C4-2B (cell line): ENCODE measurements around the gene ALG12.
A peak's percentile ranks its signal among the peaks of the same experiment; 100 is the strongest.

ENCODE experiments used
- H3K27ac ChIP-seq: fragments of 450-650 bp; 2 replicates; pipeline ENCODE4 v1.5.1; 2017
- ZFX ChIP-seq: fragments of 450-650 bp; IDR thresholded peaks from 2 replicates; pipeline ENCODE4 v1.6.1; 2017
- TF ChIP-seq, protein P1 (sequence below): fragments of 450-650 bp; conservative IDR thresholded peaks from 2 replicates; pipeline ENCODE4 v1.5.1; 2017; ENCODE audit warnings: mild to moderate bottlenecking

The ALG12 gene

DNA sequence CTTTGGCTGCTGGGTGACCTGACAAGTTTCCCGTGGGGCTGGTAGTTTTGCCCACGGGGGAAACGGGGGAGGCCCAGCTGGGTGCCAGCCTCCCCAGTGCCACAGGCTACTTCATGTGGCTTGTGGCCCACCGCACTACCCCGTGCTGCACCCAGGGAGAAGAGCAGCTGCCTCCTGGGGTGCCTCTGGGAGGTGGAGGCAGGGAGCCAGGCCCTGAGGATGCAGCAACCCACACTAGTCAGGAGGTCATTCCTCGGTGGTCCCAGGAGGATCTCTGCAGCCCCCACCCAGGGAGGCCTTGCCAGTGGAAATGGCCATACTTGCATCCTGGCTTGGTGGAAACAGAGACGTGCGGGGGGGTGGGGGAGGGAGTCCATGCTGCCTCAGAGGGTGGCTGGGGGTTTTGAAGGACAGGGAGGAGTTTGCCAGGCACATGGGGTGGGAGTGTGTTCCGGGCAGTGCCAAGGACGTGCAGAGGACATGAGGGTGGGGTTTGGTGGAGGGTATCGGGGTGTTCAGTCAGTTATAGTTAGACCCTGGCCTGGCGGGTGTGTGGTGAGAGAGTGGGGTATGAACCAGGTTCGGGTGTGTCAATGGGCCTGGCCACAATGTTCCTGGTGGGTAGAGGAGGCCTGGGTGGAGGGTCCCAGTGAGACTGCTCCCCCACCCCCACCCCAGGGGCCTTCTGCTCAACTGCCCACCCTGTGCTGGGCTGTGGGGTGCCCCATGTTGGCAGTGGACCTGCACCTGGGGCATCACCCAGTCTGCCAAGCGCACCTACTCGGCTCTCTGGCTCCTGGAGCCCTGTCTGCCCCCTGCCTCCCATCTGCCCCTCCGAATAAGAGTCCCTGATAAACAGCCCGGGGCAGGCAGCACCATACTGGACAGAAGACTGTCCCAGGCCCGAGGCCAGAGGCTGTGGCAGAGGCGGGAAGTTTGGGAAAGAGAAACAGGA, 46.2 kb upstream of the ALG12 start:
- no peak overlapping the region for H3K27ac ChIP-seq
- TF ChIP-seq, protein P1, sequence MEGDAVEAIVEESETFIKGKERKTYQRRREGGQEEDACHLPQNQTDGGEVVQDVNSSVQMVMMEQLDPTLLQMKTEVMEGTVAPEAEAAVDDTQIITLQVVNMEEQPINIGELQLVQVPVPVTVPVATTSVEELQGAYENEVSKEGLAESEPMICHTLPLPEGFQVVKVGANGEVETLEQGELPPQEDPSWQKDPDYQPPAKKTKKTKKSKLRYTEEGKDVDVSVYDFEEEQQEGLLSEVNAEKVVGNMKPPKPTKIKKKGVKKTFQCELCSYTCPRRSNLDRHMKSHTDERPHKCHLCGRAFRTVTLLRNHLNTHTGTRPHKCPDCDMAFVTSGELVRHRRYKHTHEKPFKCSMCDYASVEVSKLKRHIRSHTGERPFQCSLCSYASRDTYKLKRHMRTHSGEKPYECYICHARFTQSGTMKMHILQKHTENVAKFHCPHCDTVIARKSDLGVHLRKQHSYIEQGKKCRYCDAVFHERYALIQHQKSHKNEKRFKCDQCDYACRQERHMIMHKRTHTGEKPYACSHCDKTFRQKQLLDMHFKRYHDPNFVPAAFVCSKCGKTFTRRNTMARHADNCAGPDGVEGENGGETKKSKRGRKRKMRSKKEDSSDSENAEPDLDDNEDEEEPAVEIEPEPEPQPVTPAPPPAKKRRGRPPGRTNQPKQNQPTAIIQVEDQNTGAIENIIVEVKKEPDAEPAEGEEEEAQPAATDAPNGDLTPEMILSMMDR: no peak

DNA sequence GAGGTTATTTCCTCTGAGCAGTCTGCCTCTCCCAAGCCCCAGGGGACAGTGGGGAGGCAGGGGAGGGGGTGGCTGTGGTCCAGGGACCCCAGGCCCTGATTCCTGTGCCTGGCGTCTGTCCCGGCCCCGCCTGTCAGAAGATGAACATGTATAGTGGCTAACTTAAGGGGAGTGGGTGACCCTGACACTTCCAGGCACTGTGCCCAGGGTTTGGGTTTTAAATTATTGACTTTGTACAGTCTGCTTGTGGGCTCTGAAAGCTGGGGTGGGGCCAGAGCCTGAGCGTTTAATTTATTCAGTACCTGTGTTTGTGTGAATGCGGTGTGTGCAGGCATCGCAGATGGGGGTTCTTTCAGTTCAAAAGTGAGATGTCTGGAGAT, 45.4 kb upstream of the ALG12 start:
- H3K27ac ChIP-seq: no peak overlapping the region; the same call in 1 of the 2 replicates
- TF ChIP-seq, protein P1: no peak
- no peak for TF ChIP-seq ZFX

DNA sequence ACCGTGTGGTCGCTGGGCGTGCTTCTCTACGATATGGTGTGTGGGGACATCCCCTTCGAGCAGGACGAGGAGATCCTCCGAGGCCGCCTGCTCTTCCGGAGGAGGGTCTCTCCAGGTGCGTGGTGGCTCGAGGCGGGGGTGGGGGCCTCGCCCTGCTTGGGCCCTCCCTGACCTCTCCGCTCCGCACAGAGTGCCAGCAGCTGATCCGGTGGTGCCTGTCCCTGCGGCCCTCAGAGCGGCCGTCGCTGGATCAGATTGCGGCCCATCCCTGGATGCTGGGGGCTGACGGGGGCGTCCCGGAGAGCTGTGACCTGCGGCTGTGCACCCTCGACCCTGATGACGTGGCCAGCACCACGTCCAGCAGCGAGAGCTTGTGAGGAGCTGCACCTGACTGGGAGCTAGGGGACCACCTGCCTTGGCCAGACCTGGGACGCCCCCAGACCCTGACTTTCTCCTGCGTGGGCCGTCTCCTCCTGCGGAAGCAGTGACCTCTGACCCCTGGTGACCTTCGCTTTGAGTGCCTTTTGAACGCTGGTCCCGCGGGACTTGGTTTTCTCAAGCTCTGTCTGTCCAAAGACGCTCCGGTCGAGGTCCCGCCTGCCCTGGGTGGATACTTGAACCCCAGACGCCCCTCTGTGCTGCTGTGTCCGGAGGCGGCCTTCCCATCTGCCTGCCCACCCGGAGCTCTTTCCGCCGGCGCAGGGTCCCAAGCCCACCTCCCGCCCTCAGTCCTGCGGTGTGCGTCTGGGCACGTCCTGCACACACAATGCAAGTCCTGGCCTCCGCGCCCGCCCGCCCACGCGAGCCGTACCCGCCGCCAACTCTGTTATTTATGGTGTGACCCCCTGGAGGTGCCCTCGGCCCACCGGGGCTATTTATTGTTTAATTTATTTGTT, 44.8 kb upstream of the ALG12 start:
- TF ChIP-seq, protein P1: no peak
- no peak for TF ChIP-seq ZFX

DNA sequence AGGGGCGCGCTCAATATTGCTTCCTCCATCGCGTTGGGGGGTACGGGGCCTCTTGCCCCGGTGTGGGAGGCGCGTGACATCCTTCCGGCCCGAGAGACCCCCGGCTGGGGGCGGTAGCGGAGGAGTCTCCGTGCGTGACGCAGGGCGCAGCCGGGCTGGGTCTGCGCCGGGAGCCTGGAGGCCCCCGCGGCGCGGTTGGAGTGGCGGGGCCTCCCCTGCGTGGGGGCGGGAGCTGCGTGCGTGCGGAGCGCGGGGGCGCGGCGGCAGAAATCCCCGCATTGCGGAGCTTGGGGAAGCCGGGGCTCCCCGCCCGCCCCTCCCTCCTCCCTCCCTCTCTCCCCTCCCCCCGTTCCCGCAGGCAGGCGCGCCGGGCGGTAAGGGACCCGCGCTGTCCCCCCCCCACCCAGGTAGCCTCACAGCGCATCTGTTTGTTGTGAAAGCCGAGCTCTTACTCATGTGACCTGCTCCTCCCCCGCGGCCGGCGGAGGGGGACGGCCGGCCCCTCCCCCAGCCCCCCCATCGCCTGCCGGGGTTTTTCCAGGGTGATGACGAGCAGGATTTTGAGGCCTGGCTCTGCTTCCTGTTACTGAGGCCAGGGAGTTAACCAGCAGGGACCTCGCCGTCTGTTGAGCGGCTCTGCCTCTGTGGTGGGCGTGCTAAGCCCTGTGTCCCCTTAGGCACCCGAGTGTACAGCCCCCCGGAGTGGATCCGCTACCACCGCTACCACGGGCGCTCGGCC, 43.9 kb upstream of the ALG12 start:
- TF ChIP-seq, protein P1: no peak
- TF ChIP-seq ZFX: no peak
- peak overlapping the region; percentile 98 for H3K27ac ChIP-seq

More for the DNA sequence above, 44.8 kb upstream of the ALG12 start:
- peak overlapping the region; percentile 98 for H3K27ac ChIP-seq

DNA sequence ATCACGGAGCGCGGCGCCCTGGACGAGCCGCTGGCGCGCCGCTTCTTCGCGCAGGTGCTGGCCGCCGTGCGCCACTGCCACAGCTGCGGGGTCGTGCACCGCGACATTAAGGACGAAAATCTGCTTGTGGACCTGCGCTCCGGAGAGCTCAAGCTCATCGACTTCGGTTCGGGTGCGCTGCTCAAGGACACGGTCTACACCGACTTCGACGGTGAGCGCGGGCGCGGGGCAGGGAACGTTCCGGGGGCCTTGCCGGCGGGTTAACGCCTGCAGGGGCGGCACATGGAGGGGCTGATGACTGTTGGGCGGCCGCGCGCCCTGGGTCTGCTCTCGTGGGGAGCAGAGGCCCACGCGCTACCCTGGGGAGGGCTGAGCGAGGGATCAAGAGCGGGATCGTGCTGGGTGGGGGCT, 43.4 kb upstream of the ALG12 start:
- H3K27ac ChIP-seq: peak overlapping the region; percentile 98
- no peak for TF ChIP-seq ZFX
- TF ChIP-seq, protein P1: no peak

DNA sequence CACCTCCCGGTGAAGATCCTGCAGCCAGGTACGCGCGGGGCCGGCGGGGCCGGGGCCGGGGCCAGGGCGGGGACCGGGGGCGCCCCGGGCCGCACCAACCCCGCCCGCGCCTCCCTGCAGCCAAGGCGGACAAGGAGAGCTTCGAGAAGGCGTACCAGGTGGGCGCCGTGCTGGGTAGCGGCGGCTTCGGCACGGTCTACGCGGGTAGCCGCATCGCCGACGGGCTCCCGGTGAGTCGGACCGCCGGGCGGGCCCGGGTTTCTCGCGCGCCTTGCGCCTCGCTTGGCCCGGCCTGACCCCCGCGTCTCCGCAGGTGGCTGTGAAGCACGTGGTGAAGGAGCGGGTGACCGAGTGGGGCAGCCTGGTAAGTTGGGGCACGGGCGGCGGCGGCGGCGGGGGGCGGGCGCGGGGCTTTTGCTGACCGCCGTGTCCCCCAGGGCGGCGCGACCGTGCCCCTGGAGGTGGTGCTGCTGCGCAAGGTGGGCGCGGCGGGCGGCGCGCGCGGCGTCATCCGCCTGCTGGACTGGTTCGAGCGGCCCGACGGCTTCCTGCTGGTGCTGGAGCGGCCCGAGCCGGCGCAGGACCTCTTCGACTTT, 42.9 kb upstream of the ALG12 start:
- H3K27ac ChIP-seq: peak overlapping the region; percentile 98
- TF ChIP-seq ZFX: peak; percentile 68
- TF ChIP-seq, protein P1: no peak
